SK-N-SH (cell line): ENCODE measurements around the gene FGGY. TPM values are rescaled to one million over a fixed set of nuclear protein-coding genes. Genes with fewer than 3 reads are reported as not detected.

Experiments
- CTCF ChIA-PET: fragments of 300-600, 350-600 bp; formaldehyde crosslinking; extraction: SDS; loops from one replicate; lab custom pipeline; 2021; lab: Yijun Ruan, JAX
- POLR2A ChIA-PET: fragments of 350-600 bp; sonication (Branson Sonifier 250); formaldehyde crosslinking; extraction: SDS; loops from one replicate; lab custom pipeline; 2020; ENCODE audit warnings: antibody characterized with exemption, inconsistent platforms; lab: Yijun Ruan, JAX
- DNase-seq: peaks from one replicate; pipeline ENCODE4 v3.0.0; 2012
- H2AFZ ChIP-seq: fragments of 200-600 bp; sonication (generic); 2 replicates; pipeline ENCODE4 v1.8.1; 2016; ENCODE audit warnings: antibody characterized with exemption, mild to moderate bottlenecking, low read depth
- H3F3A ChIP-seq: fragments of 200-600 bp; sonication (generic); replicated peaks from 2 replicates; pipeline ENCODE3; 2016; ENCODE audit warnings: antibody characterized with exemption, mild to moderate bottlenecking; ENCODE audit not compliant: insufficient read depth
- H3K27ac ChIP-seq, 2 experiments: fragments of 200-500 bp in 1 of 2; fragments of 200-600 bp in 1 of 2; sonication (Bioruptor generic) in 1 of 2; sonication (generic), shearing (Covaris generic) in 1 of 2; 2 replicates each; pipeline versions ENCODE4 v1.5.1 to v1.6.1; 2014 to 2016; ENCODE audit warnings: low read depth in 2 of 2, inconsistent platforms in 1 of 2, low read length in 1 of 2, mild to moderate bottlenecking in 1 of 2, mixed read lengths in 1 of 2
- H3K27me3 ChIP-seq: fragments of 200-600 bp; sonication (generic), shearing (Covaris generic); 2 replicates; pipeline ENCODE4 v1.6.1; 2016; ENCODE audit warnings: mixed run types; ENCODE audit not compliant: insufficient read depth
- H3K36me3 ChIP-seq, 2 experiments: fragments of 200-500 bp in 1 of 2; fragments of 200-600 bp in 1 of 2; sonication (Bioruptor generic) in 1 of 2; sonication (generic) in 1 of 2; replicated peaks in 1 of 2; 2 replicates each; pipeline versions ENCODE3 to v1.5.1; 2014 to 2016; ENCODE audit warnings: low read length in 1 of 2, mild to moderate bottlenecking in 1 of 2; ENCODE audit not compliant: insufficient read depth in 2 of 2, control insufficient read depth in 1 of 2
- H3K4me1 ChIP-seq, 2 experiments: fragments of 200-500 bp in 1 of 2; fragments of 200-600 bp in 1 of 2; sonication (Bioruptor generic) in 1 of 2; sonication (generic), shearing (Covaris generic) in 1 of 2; 2 replicates each; pipeline versions ENCODE4 v1.5.1 to v1.6.1; 2014 to 2016; ENCODE audit warnings: low read depth in 1 of 2, low read length in 1 of 2, mixed run types in 1 of 2; ENCODE audit not compliant: insufficient read depth in 2 of 2, control insufficient read depth in 1 of 2
- H3K4me2 ChIP-seq: fragments of 200-600 bp; sonication (generic), shearing (Covaris generic); 2 replicates; pipeline ENCODE4 v1.6.1; 2017; ENCODE audit warnings: mixed run types
- H3K4me3 ChIP-seq, 2 experiments: fragments of 200-500 bp in 1 of 2; fragments of 200-600 bp in 1 of 2; sonication (Bioruptor generic) in 1 of 2; sonication (generic), shearing (Covaris generic) in 1 of 2; 2 replicates each; pipeline versions ENCODE4 v1.5.1 to v1.8.1; 2014 to 2016; ENCODE audit warnings: low read depth in 2 of 2, inconsistent platforms in 1 of 2, low read length in 1 of 2, mild to moderate bottlenecking in 1 of 2, mixed read lengths in 1 of 2, moderate library complexity in 1 of 2
- H3K79me2 ChIP-seq: fragments of 200-600 bp; sonication (generic); 2 replicates; pipeline ENCODE4 v1.8.1; 2017; ENCODE audit warnings: mild to moderate bottlenecking; ENCODE audit not compliant: insufficient read depth
- H3K9ac ChIP-seq: fragments of 200-600 bp; sonication (generic); 2 replicates; pipeline ENCODE4 v1.6.1; 2017; ENCODE audit warnings: mixed run types
- H3K9me2 ChIP-seq: fragments of 200-600 bp; sonication (generic); 2 replicates; pipeline ENCODE4 v1.6.1; 2017; ENCODE audit warnings: mixed run types
- H3K9me3 ChIP-seq: fragments of 200-600 bp; sonication (generic); 2 replicates; pipeline ENCODE4 v1.6.1; 2017; ENCODE audit warnings: mixed run types, mild to moderate bottlenecking, moderate library complexity
- H4K20me1 ChIP-seq: fragments of 200-600 bp; sonication (generic); 2 replicates; pipeline ENCODE4 v1.6.1; 2017; ENCODE audit warnings: mild to moderate bottlenecking, mixed run types; ENCODE audit not compliant: insufficient read depth
- CHD2 ChIP-seq: fragments of 150-350 bp; IDR thresholded peaks from 2 replicates; pipeline ENCODE4 v1.6.1; 2018; ENCODE audit warnings: low read length; ENCODE audit not compliant: partially characterized antibody
- CTCF ChIP-seq: fragments of 200-600 bp; sonication (generic); IDR thresholded peaks from 2 replicates; pipeline ENCODE4 v1.6.1; 2017; ENCODE audit warnings: antibody characterized with exemption, mild to moderate bottlenecking, moderate library complexity
- EP300 ChIP-seq, 2 experiments: IDR thresholded peaks; 2 replicates each; pipeline versions ENCODE4 v1.4.0 to v1.6.1; 2012; ENCODE audit warnings: borderline replicate concordance in 1 of 2, low read depth in 1 of 2, low read length in 1 of 2
- EZH2phosphoT487 ChIP-seq: fragments of 200-600 bp; sonication (generic); IDR thresholded peaks from 2 replicates; pipeline ENCODE4 v1.6.1; 2017; ENCODE audit warnings: low read depth, mixed run types, mild to moderate bottlenecking, antibody characterized with exemption, moderate library complexity, borderline replicate concordance
- FOXM1 ChIP-seq: IDR thresholded peaks from 2 replicates; pipeline ENCODE4 v1.4.0; 2012; ENCODE audit warnings: low read depth, mild to moderate bottlenecking
- GABPA ChIP-seq: IDR thresholded peaks from 2 replicates; pipeline ENCODE4 v1.4.0; 2012; ENCODE audit warnings: low read depth, mild to moderate bottlenecking
- IRF3 ChIP-seq: fragments of 150-350 bp; IDR thresholded peaks from 2 replicates; pipeline ENCODE4 v1.6.1; 2016; ENCODE audit warnings: mild to moderate bottlenecking, low read depth, low read length
- JUND ChIP-seq: IDR thresholded peaks from 2 replicates; pipeline ENCODE4 v1.4.0; 2012
- MEF2A ChIP-seq: IDR thresholded peaks from 2 replicates; pipeline ENCODE4 v1.4.0; 2012; ENCODE audit warnings: low read depth, borderline replicate concordance
- MXI1 ChIP-seq: IDR thresholded peaks from 2 replicates; pipeline ENCODE4 v1.6.1; 2012; ENCODE audit warnings: mild to moderate bottlenecking, low read depth, low read length, improper control_type of control experiment
- NFIC ChIP-seq: IDR thresholded peaks from 2 replicates; pipeline ENCODE4 v1.4.0; 2012; ENCODE audit warnings: borderline replicate concordance
- NRF1 ChIP-seq: IDR thresholded peaks from 2 replicates; pipeline ENCODE4 v1.6.1; 2012; ENCODE audit warnings: low read depth, mild to moderate bottlenecking, low read length
- RAD21 ChIP-seq: IDR thresholded peaks from 2 replicates; pipeline ENCODE4 v1.6.1; 2012; ENCODE audit warnings: mild to moderate bottlenecking, low read length
- RCOR1 ChIP-seq: fragments of 150-350 bp; IDR thresholded peaks from 2 replicates; pipeline ENCODE4 v1.6.1; 2017; ENCODE audit warnings: antibody characterized with exemption, low read length
- REST ChIP-seq: IDR thresholded peaks from 2 replicates; pipeline ENCODE4 v1.6.1; 2012; ENCODE audit warnings: mild to moderate bottlenecking, low read depth, low read length, moderate library complexity
- RXRA ChIP-seq: IDR thresholded peaks from 2 replicates; pipeline ENCODE4 v1.4.0; 2012; ENCODE audit warnings: low read depth, mild to moderate bottlenecking, borderline replicate concordance
- SIN3A ChIP-seq: IDR thresholded peaks from 2 replicates; pipeline ENCODE4 v1.6.1; 2012; ENCODE audit warnings: low read depth, mild to moderate bottlenecking, low read length, moderate library complexity, borderline replicate concordance
- SMC3 ChIP-seq: IDR thresholded peaks from 2 replicates; pipeline ENCODE4 v1.6.1; 2012; ENCODE audit warnings: low read depth, low read length, improper control_type of control experiment
- USF1 ChIP-seq: IDR thresholded peaks from 2 replicates; pipeline ENCODE4 v1.4.0; 2012; ENCODE audit warnings: low read depth, borderline replicate concordance
- USF2 ChIP-seq: fragments of 150-350 bp; IDR thresholded peaks from 2 replicates; pipeline ENCODE4 v1.6.1; 2017; ENCODE audit warnings: antibody characterized with exemption, low read length, low read depth, borderline replicate concordance
- YY1 ChIP-seq: IDR thresholded peaks from 2 replicates; pipeline ENCODE4 v1.4.0; 2012; ENCODE audit warnings: low read depth, mild to moderate bottlenecking
- WGBS: methylation state at CpG from one replicate; pipeline ENCODE4 v1.1.6; 2017; ENCODE audit warnings: low lambda C conversion rate; 5-methylcytosine and 5-hydroxymethylcytosine counted together
- polyA plus RNA-seq, 3 experiments: library from polyadenylated mRNA; depleted of rRNA; stranded (reverse); fragments of >200 nt; gene quantifications; 2 replicates each; pipeline ENCODE4 v1.2.3, GENCODE V29; 2012

Gene FGGY
- polyA plus RNA-seq, 1 of the 3 experiments (the other 2 are of a cell fraction): 10.3 TPM

- TF ChIP-seq IRF3 (no peak), YY1 (no peak), GABPA (no peak), JUND (no peak), RCOR1 (no peak)
Observed at GRCh38 chr1:59429656-59430055, 132.8 kb downstream of the FGGY start (continued).

GRCh38 chr1:59431566-59432294 is 134.8 kb downstream of the FGGY start:
- CTCF ChIA-PET: interaction anchor here (1.1 to 1.2 kb wide), 2 partner anchors 14 to 138 kb away, joined by 3 read pairs; no protein-coding TSS in a partner anchor
- POLR2A ChIA-PET: no interaction called here
- no peak for DNase-seq

More at GRCh38 chr1:59431566-59432294, 134.8 kb downstream of the FGGY start:
- H3K4me3 ChIP-seq: no peak overlapping the region
- H3K27ac ChIP-seq: no peak overlapping the region
- no peaks in the 10 kb centered on the region for H3K27me3 ChIP-seq
- 84% methylated on average over 3 of the region's 3 CpGs for WGBS
- TF ChIP-seq SMC3: no peak
- TF ChIP-seq USF2: no peak
- no peak for TF ChIP-seq MXI1
- no peak for TF ChIP-seq FOXM1
- TF ChIP-seq CTCF: no peak
- no peak for TF ChIP-seq EP300 (IDR thresholded peaks at IDR 0.05; ENCODE audit: borderline replicate concordance in 1 of 2, low read depth in 1 of 2, low read length in 1 of 2)
- TF ChIP-seq RAD21: no peak
- TF ChIP-seq EZH2phosphoT487: no peak
- no peak for TF ChIP-seq YY1
- no peak for TF ChIP-seq SIN3A
- no peak for TF ChIP-seq REST
- no peak for TF ChIP-seq NRF1
- no peak for TF ChIP-seq CHD2
- TF ChIP-seq RXRA: no peak
- no peak for TF ChIP-seq NFIC
- no peak for TF ChIP-seq USF1
- TF ChIP-seq MEF2A: no peak
- no peak overlapping the region for H2AFZ ChIP-seq
- H4K20me1 ChIP-seq: no peaks in the 10 kb centered on the region
- no peak overlapping the region for H3K9ac ChIP-seq
- H3K9me3 ChIP-seq: no peaks in the 10 kb centered on the region
- H3K4me2 ChIP-seq: no peak overlapping the region
- H3K79me2 ChIP-seq: no peaks in the 10 kb centered on the region
- no peaks in the 10 kb centered on the region for H3K9me2 ChIP-seq
- H3F3A ChIP-seq: no peaks in the 10 kb centered on the region
- no peaks in the 10 kb centered on the region for H3K36me3 ChIP-seq
- peaks cover 0 to 6% of the 10 kb centered on the region in 2 experiments; a peak in 2 of 4 replicates for H3K4me1 ChIP-seq
